GM20431 (cell line): ENCODE measurements around the gene ST6GALNAC6.
"Not testable (repeated sequence)": the region's sequence is repeated elsewhere in the genome, so short reads cannot be mapped to it uniquely, and the experiment has no call there.

Experiments used
- in situ Hi-C: fragments of 300-500 bp; cut with MseI, MboI; formaldehyde crosslinking; loops from one replicate; pipeline ENCODE4 v1.15.0; 2020; ENCODE audit warnings: low sequenced_read_pairs; ENCODE audit not compliant: unreplicated experiment

ST6GALNAC6 gene

GRCh38 chr9:127841087-127841835, 58.1 kb downstream of the ST6GALNAC6 start:
- in situ Hi-C loops, result no loop called here

GRCh38 chr9:127838375-127839078, 60.9 kb downstream of the ST6GALNAC6 start:
- in situ Hi-C loops, result no loop called here

- in situ Hi-C loops, result no loop called here
These were observed 62.1 kb downstream of the ST6GALNAC6 start for GRCh38 chr9:127837346-127837745.

- in situ Hi-C loops, result not testable (repeated sequence)
These were observed 62.8 kb downstream of the ST6GALNAC6 start for GRCh38 chr9:127836561-127836960.

GRCh38 chr9:127835991-127836516, 63.3 kb downstream of the ST6GALNAC6 start:
- in situ Hi-C loops, result no loop called here
